ENCODE data around the gene FANCF. TPM values are rescaled to one million over a fixed set of nuclear protein-coding genes. Genes with fewer than 3 reads are reported as not detected.

The FANCF gene
- polyA plus RNA-seq, 3 donors: 1.1 to 3.9 (median 2.8) TPM

GRCh38 chr11:22671751-22672150 lies 46.1 kb upstream of the FANCF start:
- Histone ChIP-seq H3K4me2 (replicated peaks; ENCODE audit: extremely low read depth, low read length, poor library complexity, severe bottlenecking) (no peak overlapping the region), H3K79me2 (ENCODE audit: insufficient read depth, low read length) (no peaks in the 10 kb centered on the region), H3K4me1 (ENCODE audit: control insufficient read depth in 1 of 2, insufficient read depth in 2 of 2, low read length in 2 of 2) (no peaks in the 10 kb centered on the region), H3K9ac (ENCODE audit: insufficient read depth, low read length, poor library complexity, severe bottlenecking) (no peak overlapping the region), H3K4me3 (replicated peaks in 1 of 3; ENCODE audit: low read depth in 2 of 3, low read length in 3 of 3) (no peak overlapping the region), H3K27me3 (ENCODE audit: control insufficient read depth in 2 of 2, insufficient read depth in 2 of 2, low read length in 2 of 2) (peaks cover 25 to 37% of the 10 kb centered on the region in 2 donors), H3K27ac (ENCODE audit: low read depth in 1 of 2, low read length in 2 of 2) (no peak overlapping the region), H4K20me1 (ENCODE audit: insufficient read depth, low read length) (no peaks in the 10 kb centered on the region), H3K9me3 (replicated peaks in 1 of 2; ENCODE audit: control insufficient read depth in 1 of 2, insufficient read depth in 1 of 2, low read length in 2 of 2) (no peaks in the 10 kb centered on the region), H2AFZ (ENCODE audit: insufficient read depth, low read depth, low read length, poor library complexity, severe bottlenecking) (no peak overlapping the region), H3K36me3 (replicated peaks in 1 of 2; ENCODE audit: control insufficient read depth in 1 of 2, insufficient read depth in 2 of 2, low read length in 2 of 2) (no peaks in the 10 kb centered on the region)
- H3K9me3 Mint-ChIP-seq: peaks cover 0 to 2% (median 0%) of the 10 kb centered on the region in 7 donors
- WGBS (ENCODE audit: insufficient coverage): 50% methylated on average over 1 of the region's 2 CpGs
- H3K4me1 Mint-ChIP-seq: peaks cover 2% of the 10 kb centered on the region
- no peak overlapping the region for H3K4me3 Mint-ChIP-seq
- H3K27me3 Mint-ChIP-seq (ENCODE audit: low read depth in 3 of 3): peaks cover 14 to 23% (median 17%) of the 10 kb centered on the region in 3 donors
- DNase-seq: no peak
- H3K27ac Mint-ChIP-seq: no peak overlapping the region
- intact Hi-C loops (cut with micrococcal nuclease): no loop called here
- no peak for TF ChIP-seq CTCF (IDR thresholded peaks at IDR 0.05)
- no peaks in the 10 kb centered on the region for H3K36me3 Mint-ChIP-seq

GRCh38 chr11:22670830-22671229 lies 45.2 kb upstream of the FANCF start:
- H3K27me3 ChIP-seq (ENCODE audit: control insufficient read depth in 2 of 2, insufficient read depth in 2 of 2, low read length in 2 of 2): peaks cover 33 to 46% of the 10 kb centered on the region in 2 donors
- no peak overlapping the region for H3K4me3 ChIP-seq (replicated peaks in 1 of 3; ENCODE audit: low read depth in 2 of 3, low read length in 3 of 3)
- H3K4me1 Mint-ChIP-seq: peaks cover 4% of the 10 kb centered on the region
- no peaks in the 10 kb centered on the region for H3K4me1 ChIP-seq (ENCODE audit: control insufficient read depth in 1 of 2, insufficient read depth in 2 of 2, low read length in 2 of 2)
- no peaks in the 10 kb centered on the region for H3K79me2 ChIP-seq (ENCODE audit: insufficient read depth, low read length)
- no peaks in the 10 kb centered on the region for H3K9me3 ChIP-seq (replicated peaks in 1 of 2; ENCODE audit: control insufficient read depth in 1 of 2, insufficient read depth in 1 of 2, low read length in 2 of 2)
- no peak overlapping the region for H3K4me3 Mint-ChIP-seq
- no CpG with 5 or more reads among the region's 1 CpG for WGBS (ENCODE audit: insufficient coverage)
- H3K36me3 ChIP-seq (replicated peaks in 1 of 2; ENCODE audit: control insufficient read depth in 1 of 2, insufficient read depth in 2 of 2, low read length in 2 of 2): no peaks in the 10 kb centered on the region
- H3K9me3 Mint-ChIP-seq: peaks cover 0 to 5% (median 2%) of the 10 kb centered on the region in 7 donors
- intact Hi-C loops (cut with micrococcal nuclease): no loop called here
- no peaks in the 10 kb centered on the region for H3K36me3 Mint-ChIP-seq
- no peak for TF ChIP-seq CTCF (IDR thresholded peaks at IDR 0.05)
- H2AFZ ChIP-seq (ENCODE audit: insufficient read depth, low read depth, low read length, poor library complexity, severe bottlenecking): no peak overlapping the region
- no peak for DNase-seq
- no peak overlapping the region for H3K9ac ChIP-seq (ENCODE audit: insufficient read depth, low read length, poor library complexity, severe bottlenecking)
- peaks cover 22 to 32% (median 26%) of the 10 kb centered on the region in 3 donors for H3K27me3 Mint-ChIP-seq (ENCODE audit: low read depth in 3 of 3)
- H3K27ac Mint-ChIP-seq: no peak overlapping the region
- no peaks in the 10 kb centered on the region for H4K20me1 ChIP-seq (ENCODE audit: insufficient read depth, low read length)
- H3K4me2 ChIP-seq (replicated peaks; ENCODE audit: extremely low read depth, low read length, poor library complexity, severe bottlenecking): no peak overlapping the region
- no peak overlapping the region for H3K27ac ChIP-seq (ENCODE audit: low read depth in 1 of 2, low read length in 2 of 2)
